Testis (tissue), 3 donors: ENCODE measurements around the gene BABAM2. TPM values are rescaled to one million over a fixed set of nuclear protein-coding genes. Genes with fewer than 3 reads are reported as not detected.

Source experiments
- DNase-seq: peaks from one replicate; pipeline ENCODE4 v3.0.0-alpha.2; 2019
- H3K27ac ChIP-seq, 2 donors: fragments of 200-600 bp; sonication (generic); one replicate each; pipeline ENCODE4 v1.5.1; 2019
- H3K27me3 ChIP-seq: fragments of 200-600 bp; sonication (generic); one replicate; pipeline ENCODE4 v1.5.1; 2019
- H3K36me3 ChIP-seq: fragments of 200-600 bp; sonication (generic); one replicate; pipeline ENCODE4 v1.5.1; 2017; ENCODE audit warnings: low read depth; ENCODE audit errors: missing control alignments
- H3K4me1 ChIP-seq: fragments of 200-600 bp; sonication (generic); one replicate; pipeline ENCODE4 v1.5.1; 2019
- H3K4me3 ChIP-seq, 2 donors: fragments of 200-600 bp; sonication (generic); one replicate each; pipeline ENCODE4 v1.5.1; 2017 to 2019
- H3K9me3 ChIP-seq: fragments of 200-600 bp; sonication (generic); one replicate; pipeline ENCODE4 v1.5.1; 2017
- CTCF ChIP-seq, 3 experiments: fragments of 450-650 bp in 2 of 3; fragments of 200-600 bp in 1 of 3; sonication (generic) in 1 of 3; IDR thresholded peaks; one replicate each; pipeline ENCODE4 v1.5.1; 2016 to 2019; ENCODE audit warnings: antibody characterized with exemption in 3 of 3, mild to moderate bottlenecking in 2 of 3, moderate library complexity in 1 of 3
- POLR2A ChIP-seq: fragments of 450-650 bp; IDR thresholded peaks from one replicate; pipeline ENCODE4 v1.6.1; 2017; ENCODE audit warnings: antibody characterized with exemption, mild to moderate bottlenecking, moderate library complexity
- WGBS, 2 donors: methylation state at CpG; one replicate each; pipeline ENCODE4 v1.1.5; 2018; 5-methylcytosine and 5-hydroxymethylcytosine counted together
- intact Hi-C: fragments of 100-400 bp; cut with DNase I; formaldehyde crosslinking; loops from one replicate; pipeline ENCODE4 v1.15.1; 2023; ENCODE audit warnings: low total_unique reads
- polyA plus RNA-seq: library from polyadenylated mRNA; stranded (reverse); fragments of 350-450 nt; fragmentation: Illumina TruSeq; extraction: RNeasy Lipid Tissue Mini Kit (QIAGEN cat#74804); gene quantifications from one replicate; pipeline ENCODE4 v1.2.3, GENCODE V29; 2014; ENCODE audit warnings: low read depth, low replicate concordance; ENCODE audit not compliant: insufficient read depth
- total RNA-seq, 2 donors: library from RNA; depleted of rRNA; stranded (reverse); fragments of >200 nt; gene quantifications; one replicate each; pipeline ENCODE4 v1.2.3, GENCODE V29; 2016

The BABAM2 gene
- total and polyA plus RNA-seq, 3 donors from 2014 or later: 49.2 to 70.6 (median 59.1) TPM

- no peak overlapping the region for H3K4me3 ChIP-seq
- H3K36me3 ChIP-seq: no peaks in the 10 kb centered on the region
- no peaks in the 10 kb centered on the region for H3K27me3 ChIP-seq
- H3K9me3 ChIP-seq: no peaks in the 10 kb centered on the region
- peaks cover 37% of the 10 kb centered on the region for H3K4me1 ChIP-seq
- DNase-seq: no peak
- intact Hi-C loops: no loop called here
- 76 to 79% methylated on average over 6 of the region's 6 CpGs for WGBS, 2 donors
- H3K27ac ChIP-seq: no peak overlapping the region
- TF ChIP-seq POLR2A (no peak), CTCF (IDR thresholded peaks at IDR 0.05) (no peak)
These were observed 456.1 kb downstream of the BABAM2 start for GRCh38 chr2:28346587-28346986.

GRCh38 chr2:28347193-28347592 is 456.7 kb downstream of the BABAM2 start:
- Histone ChIP-seq H3K4me3 (no peak overlapping the region), H3K4me1 (peaks cover 34% of the 10 kb centered on the region), H3K9me3 (no peaks in the 10 kb centered on the region), H3K36me3 (no peaks in the 10 kb centered on the region), H3K27me3 (no peaks in the 10 kb centered on the region), H3K27ac (no peak overlapping the region)
- 81 to 96% methylated on average over 2 to 6 of the region's 6 CpGs for WGBS, 2 donors
- no peak for DNase-seq
- intact Hi-C loops: no loop called here
- TF ChIP-seq POLR2A (no peak), CTCF (IDR thresholded peaks at IDR 0.05) (no peak)

- no peaks in the 10 kb centered on the region for H3K27me3 ChIP-seq
- H3K9me3 ChIP-seq: no peaks in the 10 kb centered on the region
- intact Hi-C loops: no loop called here
- H3K36me3 ChIP-seq: no peaks in the 10 kb centered on the region
- no peak overlapping the region for H3K27ac ChIP-seq
- peaks cover 30% of the 10 kb centered on the region for H3K4me1 ChIP-seq
- 56 to 69% methylated on average over 7 to 8 of the region's 9 CpGs for WGBS, 2 donors
- no peak for TF ChIP-seq POLR2A
- no peak for TF ChIP-seq CTCF (IDR thresholded peaks at IDR 0.05)
- no peak overlapping the region for H3K4me3 ChIP-seq
- no peak for DNase-seq
These were observed 457.1 kb downstream of the BABAM2 start for GRCh38 chr2:28347596-28347995.

- WGBS, 2 donors: 77 to 85% methylated on average over 4 to 10 of the region's 10 CpGs
These were observed 457.6 kb downstream of the BABAM2 start for GRCh38 chr2:28348149-28348567.

More at GRCh38 chr2:28348149-28348567, 457.6 kb downstream of the BABAM2 start:
- Histone ChIP-seq H3K4me1 (peaks cover 24% of the 10 kb centered on the region), H3K27me3 (no peaks in the 10 kb centered on the region), H3K4me3 (no peak overlapping the region), H3K27ac (no peak overlapping the region), H3K9me3 (no peaks in the 10 kb centered on the region), H3K36me3 (no peaks in the 10 kb centered on the region)
- no peak for TF ChIP-seq CTCF (IDR thresholded peaks at IDR 0.05)
- TF ChIP-seq POLR2A: no peak
- no peak for DNase-seq
- intact Hi-C loops: no loop called here
